HepG2 (cell line): Measurements from ENCODE around the gene PNPLA2. TPM values are rescaled to one million over a fixed set of nuclear protein-coding genes. Genes with fewer than 3 reads are reported as not detected.

Experiments used
- AGO2 ChIP-seq: fragments of 200-400 bp; formaldehyde crosslinking; optimal IDR thresholded peaks from 2 replicates; pipeline ENCODE3; 2017; ENCODE audit warnings: mild to moderate bottlenecking, low read depth, low read length, moderate library complexity
- AKAP8 ChIP-seq: sonication (generic); formaldehyde crosslinking; IDR thresholded peaks from 2 replicates; pipeline ENCODE4 v1.5.1; 2020; ENCODE audit warnings: mild to moderate bottlenecking, missing genetic modification reagents
- RBFOX2 ChIP-seq: fragments of 200-400 bp; formaldehyde crosslinking; IDR thresholded peaks from 2 replicates; pipeline ENCODE4 v1.6.1; 2017; ENCODE audit warnings: low read depth, mild to moderate bottlenecking, low read length
- ZNF687 ChIP-seq: sonication (generic); formaldehyde crosslinking; IDR thresholded peaks from 2 replicates; pipeline ENCODE4 v1.5.1; 2020; ENCODE audit warnings: mild to moderate bottlenecking, missing genetic modification reagents, moderate library complexity
- ZNF788 ChIP-seq: sonication (generic); formaldehyde crosslinking; IDR thresholded peaks from 2 replicates; pipeline ENCODE4 v1.5.0; 2020; ENCODE audit warnings: mild to moderate bottlenecking, missing genetic modification reagents, borderline replicate concordance
- polyA plus RNA-seq, 8 experiments: library from polyadenylated mRNA; depleted of rRNA in 3 of 8; stranded (reverse) in 7 of 8; unstranded in 1 of 8; fragments of >200 nt; fragmentation: Illumina TruSeq in 4 of 8; extraction: Trizol in 4 of 8; gene quantifications; 2 replicates each; pipeline versions ENCODE4 v1.2.1 to v1.2.3, GENCODE V29; 2011 to 2016; ENCODE audit warnings: low read depth in 4 of 8, missing spikeins in 1 of 8, mixed read lengths in 1 of 8; ENCODE audit not compliant: insufficient read depth in 1 of 8
- total RNA-seq, 5 experiments: library from RNA; depleted of rRNA; stranded (reverse); fragments of >200 nt; fragmentation: Illumina TruSeq; extraction: Trizol; gene quantifications; 2 replicates each; pipeline ENCODE4 v1.2.3, GENCODE V29; 2016; ENCODE audit warnings: low read depth in 1 of 5
- TF ChIP-seq, protein P1 (sequence below): sonication (generic); formaldehyde crosslinking; IDR thresholded peaks from 2 replicates; pipeline ENCODE4 v1.4.0; 2020; ENCODE audit warnings: missing genetic modification reagents
- TF ChIP-seq, protein P2 (sequence below): sonication (generic); formaldehyde crosslinking; IDR thresholded peaks from 2 replicates; pipeline ENCODE4 v1.5.1; 2020; ENCODE audit warnings: missing genetic modification reagents, mild to moderate bottlenecking, borderline replicate concordance
- TF ChIP-seq, protein P3 (sequence below): sonication (generic); formaldehyde crosslinking; IDR thresholded peaks from 2 replicates; pipeline ENCODE4 v1.4.0; 2020; ENCODE audit warnings: mild to moderate bottlenecking, missing genetic modification reagents

PNPLA2 gene
- total and polyA plus RNA-seq, 2 of the 13 experiments (the other 11 are each of a cell fraction or from before 2014, with no cell fraction given) = 10.5 to 43.2 TPM

DNA sequence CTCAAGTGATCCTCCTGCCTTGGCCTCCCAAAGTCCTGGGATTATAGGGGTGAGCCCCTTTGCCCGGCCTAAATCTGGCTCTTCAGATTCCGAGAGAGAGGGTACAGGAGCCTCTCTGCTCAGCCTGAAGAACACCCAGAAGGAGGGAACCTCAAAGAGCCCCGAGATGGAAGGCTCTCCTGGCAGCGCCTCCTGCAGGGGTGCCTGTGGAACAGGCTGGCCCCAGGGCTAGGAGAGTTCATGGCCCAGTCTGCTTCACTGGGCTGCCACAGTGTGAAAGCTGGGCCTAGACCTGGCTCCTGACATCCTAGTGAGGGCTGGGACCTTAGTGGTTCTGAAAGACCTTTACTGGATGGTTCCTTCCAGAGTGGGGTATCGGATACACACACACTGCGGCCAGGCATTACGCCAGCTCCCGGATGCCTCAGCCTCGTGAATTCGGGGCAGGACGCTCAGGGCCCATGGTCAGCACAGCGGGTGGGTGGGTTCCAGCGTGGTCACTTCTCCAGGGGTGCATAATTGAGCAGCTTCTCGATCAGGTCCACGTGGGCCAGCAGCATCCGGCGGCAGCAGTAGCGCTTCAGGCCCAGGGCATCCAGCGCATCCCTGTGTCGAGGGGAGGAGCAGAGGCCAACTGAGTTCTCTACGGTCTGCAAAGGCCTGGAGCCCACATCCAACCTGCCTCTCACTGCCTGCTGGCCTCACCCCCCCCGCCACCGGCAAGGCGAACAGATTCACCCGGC lies 21.3 kb downstream of the PNPLA2 start (continued):
- TF ChIP-seq, protein P1, sequence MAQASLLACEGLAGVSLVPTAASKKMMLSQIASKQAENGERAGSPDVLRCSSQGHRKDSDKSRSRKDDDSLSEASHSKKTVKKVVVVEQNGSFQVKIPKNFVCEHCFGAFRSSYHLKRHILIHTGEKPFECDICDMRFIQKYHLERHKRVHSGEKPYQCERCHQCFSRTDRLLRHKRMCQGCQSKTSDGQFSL (CRISPR knock-in tag) = peak; percentile 64; the same call in 1 of the 2 replicates
- TF ChIP-seq, protein P2, sequence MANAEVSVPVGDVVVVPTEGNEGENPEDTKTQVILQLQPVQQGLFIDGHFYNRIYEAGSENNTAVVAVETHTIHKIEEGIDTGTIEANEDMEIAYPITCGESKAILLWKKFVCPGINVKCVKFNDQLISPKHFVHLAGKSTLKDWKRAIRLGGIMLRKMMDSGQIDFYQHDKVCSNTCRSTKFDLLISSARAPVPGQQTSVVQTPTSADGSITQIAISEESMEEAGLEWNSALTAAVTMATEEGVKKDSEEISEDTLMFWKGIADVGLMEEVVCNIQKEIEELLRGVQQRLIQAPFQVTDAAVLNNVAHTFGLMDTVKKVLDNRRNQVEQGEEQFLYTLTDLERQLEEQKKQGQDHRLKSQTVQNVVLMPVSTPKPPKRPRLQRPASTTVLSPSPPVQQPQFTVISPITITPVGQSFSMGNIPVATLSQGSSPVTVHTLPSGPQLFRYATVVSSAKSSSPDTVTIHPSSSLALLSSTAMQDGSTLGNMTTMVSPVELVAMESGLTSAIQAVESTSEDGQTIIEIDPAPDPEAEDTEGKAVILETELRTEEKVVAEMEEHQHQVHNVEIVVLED (CRISPR knock-in tag) = no peak
- TF ChIP-seq RBFOX2 = peak; percentile 67
- peak; percentile 92 for TF ChIP-seq AGO2
- TF ChIP-seq, protein P3, sequence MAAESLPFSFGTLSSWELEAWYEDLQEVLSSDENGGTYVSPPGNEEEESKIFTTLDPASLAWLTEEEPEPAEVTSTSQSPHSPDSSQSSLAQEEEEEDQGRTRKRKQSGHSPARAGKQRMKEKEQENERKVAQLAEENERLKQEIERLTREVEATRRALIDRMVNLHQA (CRISPR knock-in tag) = no peak
- peak; percentile 27; the same call in 1 of the 2 replicates for TF ChIP-seq ZNF788 (CRISPR knock-in tag)
- peak; percentile 15; the same call in 1 of the 2 replicates for TF ChIP-seq ZNF687
- TF ChIP-seq AKAP8 (CRISPR knock-in tag) = peak; percentile 72; the same call in 1 of the 2 replicates
